Measurements from ENCODE around the gene DCLK1.

DCLK1 gene

DNA sequence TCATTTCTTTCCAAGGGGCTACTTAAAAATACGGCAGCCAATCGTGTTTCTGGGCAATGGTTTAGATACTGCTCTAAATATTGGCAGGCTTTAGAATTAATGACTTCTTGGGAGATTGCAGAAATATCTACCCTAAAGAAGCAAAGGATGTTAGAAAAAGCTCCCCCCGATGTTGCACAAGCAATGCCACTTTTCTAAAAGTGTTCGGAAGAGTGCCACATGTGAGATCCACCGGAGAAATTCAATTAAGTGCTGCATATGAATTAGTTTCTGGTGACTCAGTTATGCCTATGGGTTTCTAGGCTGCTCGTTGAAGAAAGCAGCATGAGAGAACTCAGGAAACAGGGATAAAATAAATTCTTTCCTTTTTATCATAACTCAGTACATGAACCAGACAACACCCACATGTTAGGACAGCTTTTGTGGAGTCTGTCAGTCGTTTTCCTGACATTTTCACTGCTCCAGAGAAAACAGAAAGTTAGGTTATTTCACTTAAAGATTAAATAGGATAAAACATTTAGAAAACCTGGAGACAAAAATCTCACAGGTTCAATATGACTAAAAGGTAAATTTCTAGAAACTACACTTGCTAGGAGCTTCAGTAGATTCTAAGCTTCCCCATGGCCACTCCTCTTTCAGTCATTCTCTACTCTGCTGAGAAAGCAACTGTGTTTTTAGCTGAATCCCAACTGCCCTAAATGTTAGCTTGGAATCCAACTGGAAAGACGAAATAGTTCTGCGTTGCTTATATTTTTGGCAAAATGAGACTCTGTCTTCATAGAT lies 244.7 kb downstream of the DCLK1 start:
- H3K4me1 Mint-ChIP-seq (ENCODE audit: low read depth), result no peaks in the 10 kb centered on the region
- no peak for DNase-seq (ENCODE audit: low spot score)
- no peak overlapping the region for H3K4me3 Mint-ChIP-seq
- H3K9me3 Mint-ChIP-seq, result no peaks in the 10 kb centered on the region
- H3K27ac Mint-ChIP-seq, result no peak overlapping the region
- H3K27me3 Mint-ChIP-seq (ENCODE audit: low read depth), result no peaks in the 10 kb centered on the region
- H3K36me3 Mint-ChIP-seq (ENCODE audit: low read depth), result no peaks in the 10 kb centered on the region

DNA sequence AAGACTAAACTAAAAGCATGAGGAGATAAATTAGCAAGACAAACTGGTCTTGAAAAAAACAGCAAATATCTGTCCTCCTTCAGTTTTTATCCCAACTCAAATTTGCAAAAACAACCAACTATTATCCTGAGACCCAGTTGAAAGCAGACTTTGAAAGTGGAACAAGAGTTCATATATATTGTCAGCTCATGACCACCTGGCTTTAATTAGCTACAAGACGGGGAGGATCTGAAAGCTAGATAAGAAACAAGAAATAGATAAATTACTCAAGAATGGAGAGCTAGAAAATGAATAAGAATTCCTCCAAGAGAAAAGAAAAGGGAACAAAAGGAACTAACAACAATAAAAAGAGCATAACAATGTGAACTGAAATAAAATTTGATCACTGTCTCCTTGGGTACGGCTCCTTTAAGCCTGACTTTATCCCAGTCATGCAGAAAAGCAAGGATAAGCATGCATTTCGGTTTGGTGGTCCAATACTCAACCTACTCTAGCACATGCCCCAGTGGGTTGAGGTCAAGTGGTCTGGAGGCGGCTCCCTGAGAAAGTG lies 246.9 kb downstream of the DCLK1 start:
- Mint-ChIP-seq H3K36me3 (ENCODE audit: low read depth) (no peaks in the 10 kb centered on the region), H3K9me3 (no peaks in the 10 kb centered on the region), H3K4me3 (no peak overlapping the region), H3K27ac (no peak overlapping the region), H3K4me1 (ENCODE audit: low read depth) (no peaks in the 10 kb centered on the region), H3K27me3 (ENCODE audit: low read depth) (no peaks in the 10 kb centered on the region)
- DNase-seq (ENCODE audit: low spot score), result no peak

DNA sequence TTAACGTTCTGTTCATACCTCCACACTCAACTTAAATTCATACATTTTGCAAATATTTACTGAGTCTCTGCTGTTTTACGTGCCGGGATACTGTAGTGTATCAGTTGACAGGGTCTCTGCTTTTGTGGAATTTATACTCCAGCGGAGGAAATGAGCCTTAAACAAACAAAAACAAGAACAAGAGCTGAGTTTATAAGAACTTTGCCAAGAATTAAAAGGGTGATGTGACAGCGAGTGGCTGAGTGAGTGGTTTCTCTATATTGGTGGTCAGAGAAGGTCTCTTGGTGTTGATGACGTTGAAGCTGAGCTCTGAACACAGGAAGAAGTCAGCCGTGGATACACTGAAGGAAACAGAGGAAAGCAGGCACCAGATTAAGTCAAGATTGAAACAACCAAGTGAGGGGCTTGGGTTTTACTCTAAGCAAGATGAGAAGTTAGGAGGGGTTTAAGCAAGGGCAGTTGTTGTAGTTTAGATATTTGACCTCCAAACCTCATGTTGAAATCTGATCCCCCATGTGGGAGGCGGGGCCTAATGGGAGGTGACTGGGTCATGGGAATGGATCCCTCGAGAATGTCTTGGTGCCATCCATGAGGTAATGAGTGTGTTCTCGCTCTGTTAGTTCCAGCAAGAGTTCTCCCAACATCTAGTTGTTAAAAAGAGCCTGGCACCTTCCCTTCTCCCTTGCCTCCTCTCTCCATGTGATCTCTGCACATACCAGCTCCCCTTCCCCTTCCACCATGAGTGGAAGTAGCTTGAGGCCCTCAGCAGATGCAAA lies 248.3 kb downstream of the DCLK1 start:
- Mint-ChIP-seq H3K27ac (no peak overlapping the region), H3K4me1 (ENCODE audit: low read depth) (no peaks in the 10 kb centered on the region)
- DNase-seq (ENCODE audit: low spot score), result no peak

DNA sequence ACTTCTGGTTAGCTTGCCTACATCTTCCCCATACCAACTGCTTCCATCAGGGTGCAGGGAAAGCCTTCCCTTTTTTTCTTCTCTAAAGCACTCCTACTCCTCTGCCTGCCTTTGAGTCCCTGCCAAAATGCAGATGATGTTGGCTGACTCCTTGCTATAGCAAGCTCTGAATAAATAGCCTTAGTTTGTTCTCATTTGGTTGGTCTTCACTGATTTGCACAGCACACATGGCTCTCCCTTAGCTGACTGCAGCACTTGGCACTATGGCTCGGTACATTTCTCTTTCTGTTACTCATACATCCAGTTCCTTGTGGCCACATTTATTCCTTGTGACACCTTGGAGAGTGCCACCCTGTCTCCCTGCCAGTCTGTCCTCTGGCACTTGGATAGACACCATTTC lies 249.8 kb downstream of the DCLK1 start:
- H3K4me3 Mint-ChIP-seq, result no peak overlapping the region

More for the DNA sequence above, 248.3 kb downstream of the DCLK1 start:
- no peaks in the 10 kb centered on the region for H3K27me3 Mint-ChIP-seq (ENCODE audit: low read depth)
- no peaks in the 10 kb centered on the region for H3K36me3 Mint-ChIP-seq (ENCODE audit: low read depth)
- no peaks in the 10 kb centered on the region for H3K9me3 Mint-ChIP-seq
- H3K4me3 Mint-ChIP-seq, result no peak overlapping the region

DNA sequence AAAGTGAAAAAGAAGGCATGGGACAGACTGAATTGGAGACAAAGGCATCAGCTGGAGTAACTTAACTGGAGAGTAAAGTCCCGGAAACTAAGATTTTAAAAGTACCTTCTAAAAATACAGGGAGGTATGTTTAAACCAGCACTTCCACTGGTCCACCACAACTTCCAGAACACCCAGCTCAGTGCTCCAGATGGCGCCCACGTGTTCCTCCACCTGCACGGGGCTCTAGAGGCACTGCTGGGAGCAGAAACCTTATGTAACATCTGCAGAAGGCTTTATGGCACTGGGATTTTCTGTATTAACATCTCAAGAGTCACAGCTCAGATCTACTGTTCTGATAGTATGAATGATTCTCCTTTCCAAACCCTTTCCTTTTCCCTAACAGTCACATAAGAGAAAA lies 252.1 kb downstream of the DCLK1 start:
- DNase-seq (ENCODE audit: low spot score), result no peak
- H3K36me3 Mint-ChIP-seq (ENCODE audit: low read depth), result no peaks in the 10 kb centered on the region
- no peak overlapping the region for H3K4me3 Mint-ChIP-seq
- H3K9me3 Mint-ChIP-seq, result no peaks in the 10 kb centered on the region
- no peaks in the 10 kb centered on the region for H3K27me3 Mint-ChIP-seq (ENCODE audit: low read depth)
- H3K4me1 Mint-ChIP-seq (ENCODE audit: low read depth), result no peaks in the 10 kb centered on the region
- H3K27ac Mint-ChIP-seq, result no peak overlapping the region

More for the DNA sequence above, 249.8 kb downstream of the DCLK1 start:
- Mint-ChIP-seq H3K36me3 (ENCODE audit: low read depth) (no peaks in the 10 kb centered on the region), H3K9me3 (no peaks in the 10 kb centered on the region), H3K27ac (no peak overlapping the region), H3K27me3 (ENCODE audit: low read depth) (no peaks in the 10 kb centered on the region), H3K4me1 (ENCODE audit: low read depth) (no peaks in the 10 kb centered on the region)
- DNase-seq (ENCODE audit: low spot score), result no peak

DNA sequence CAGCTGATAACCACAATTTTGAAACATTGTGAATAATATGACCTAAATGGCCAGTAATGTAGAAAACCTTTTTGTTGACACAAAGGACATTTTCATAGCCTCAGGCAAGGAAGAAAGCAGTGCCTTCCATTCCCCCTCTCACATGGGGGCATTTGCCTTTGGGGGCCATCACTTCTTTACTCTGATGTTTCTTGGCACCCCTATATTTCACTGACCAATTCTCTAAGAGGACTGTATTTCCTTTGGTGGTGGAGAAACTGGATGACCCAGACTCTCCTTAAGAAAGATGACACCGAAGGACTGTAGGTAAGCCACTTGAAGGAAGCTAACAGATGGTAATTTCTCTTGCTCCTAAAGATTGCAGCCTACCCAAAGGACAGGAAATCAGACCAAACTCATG lies 254.6 kb downstream of the DCLK1 start:
- Mint-ChIP-seq H3K9me3 (no peaks in the 10 kb centered on the region), H3K4me1 (ENCODE audit: low read depth) (no peaks in the 10 kb centered on the region), H3K36me3 (ENCODE audit: low read depth) (no peaks in the 10 kb centered on the region), H3K27ac (no peak overlapping the region), H3K4me3 (no peak overlapping the region), H3K27me3 (ENCODE audit: low read depth) (no peaks in the 10 kb centered on the region)
- DNase-seq (ENCODE audit: low spot score), result no peak

DNA sequence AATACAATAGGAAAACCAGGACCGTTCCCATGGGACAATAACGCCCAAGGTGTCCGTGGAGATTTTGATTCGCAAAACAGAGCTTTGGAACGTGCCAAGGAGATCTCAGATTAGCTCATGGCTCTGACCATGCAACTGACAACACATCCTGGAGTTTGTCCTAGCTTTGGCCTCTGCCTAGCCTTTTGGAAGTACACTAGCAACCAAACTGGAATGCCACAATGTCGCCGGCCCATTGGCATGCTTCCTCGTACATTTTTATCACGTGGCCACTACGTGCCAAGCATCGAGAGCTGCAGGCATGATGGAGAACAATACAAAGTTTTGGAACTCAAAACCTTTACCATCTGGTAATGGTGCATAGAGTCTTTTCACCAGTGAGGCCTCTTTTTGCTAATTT lies 256.5 kb downstream of the DCLK1 start:
- no peak for DNase-seq (ENCODE audit: low spot score)
- Mint-ChIP-seq H3K4me3 (no peak overlapping the region), H3K9me3 (no peaks in the 10 kb centered on the region), H3K4me1 (ENCODE audit: low read depth) (no peaks in the 10 kb centered on the region), H3K36me3 (ENCODE audit: low read depth) (no peaks in the 10 kb centered on the region), H3K27me3 (ENCODE audit: low read depth) (no peaks in the 10 kb centered on the region), H3K27ac (no peak overlapping the region)

DNA sequence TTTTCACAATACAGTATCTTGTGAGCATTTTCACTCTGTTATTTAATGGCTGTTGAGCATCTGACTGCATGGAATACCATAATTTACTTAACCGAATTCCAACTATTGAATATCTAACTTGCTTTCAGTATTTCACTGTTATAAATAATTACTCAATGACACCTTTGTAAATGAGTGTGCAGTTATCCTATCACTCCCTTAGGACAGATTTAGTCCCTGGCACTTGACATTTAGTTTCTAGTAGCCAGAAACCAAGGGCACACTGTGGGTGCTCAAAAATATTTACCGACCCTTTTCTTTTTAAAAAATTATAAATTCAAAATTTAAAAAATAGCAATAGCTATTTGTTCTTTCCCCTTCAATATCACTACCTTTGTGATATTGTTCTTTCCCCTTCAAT lies 258.8 kb downstream of the DCLK1 start:
- Mint-ChIP-seq H3K4me3 (no peak overlapping the region), H3K9me3 (no peaks in the 10 kb centered on the region), H3K4me1 (ENCODE audit: low read depth) (no peaks in the 10 kb centered on the region), H3K36me3 (ENCODE audit: low read depth) (no peaks in the 10 kb centered on the region), H3K27ac (no peak overlapping the region), H3K27me3 (ENCODE audit: low read depth) (no peaks in the 10 kb centered on the region)
- no peak for DNase-seq (ENCODE audit: low spot score)

DNA sequence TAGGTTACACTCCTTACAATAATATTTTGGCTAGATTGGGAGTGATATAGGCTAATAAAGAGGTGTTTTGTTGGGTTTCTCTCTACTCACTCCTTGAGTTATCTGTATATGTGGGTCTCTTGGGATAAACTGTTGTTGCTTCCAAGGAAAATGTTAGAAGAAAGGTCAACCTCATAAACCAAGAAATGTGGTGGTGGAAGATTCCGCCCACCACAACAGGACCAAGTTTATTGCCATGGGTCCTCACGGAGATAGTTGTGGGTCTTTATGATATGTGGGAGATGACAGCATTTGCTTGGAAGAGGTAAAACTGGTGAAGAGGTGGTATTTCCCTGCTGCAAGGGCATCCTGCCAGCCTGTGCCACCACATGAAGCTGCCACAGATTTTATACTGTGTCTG lies 259.6 kb downstream of the DCLK1 start:
- H3K36me3 Mint-ChIP-seq (ENCODE audit: low read depth), result no peaks in the 10 kb centered on the region
- no peaks in the 10 kb centered on the region for H3K4me1 Mint-ChIP-seq (ENCODE audit: low read depth)
- no peaks in the 10 kb centered on the region for H3K27me3 Mint-ChIP-seq (ENCODE audit: low read depth)
- H3K27ac Mint-ChIP-seq, result no peak overlapping the region
- no peak overlapping the region for H3K4me3 Mint-ChIP-seq
- H3K9me3 Mint-ChIP-seq, result no peaks in the 10 kb centered on the region
- no peak for DNase-seq (ENCODE audit: low spot score)

DNA sequence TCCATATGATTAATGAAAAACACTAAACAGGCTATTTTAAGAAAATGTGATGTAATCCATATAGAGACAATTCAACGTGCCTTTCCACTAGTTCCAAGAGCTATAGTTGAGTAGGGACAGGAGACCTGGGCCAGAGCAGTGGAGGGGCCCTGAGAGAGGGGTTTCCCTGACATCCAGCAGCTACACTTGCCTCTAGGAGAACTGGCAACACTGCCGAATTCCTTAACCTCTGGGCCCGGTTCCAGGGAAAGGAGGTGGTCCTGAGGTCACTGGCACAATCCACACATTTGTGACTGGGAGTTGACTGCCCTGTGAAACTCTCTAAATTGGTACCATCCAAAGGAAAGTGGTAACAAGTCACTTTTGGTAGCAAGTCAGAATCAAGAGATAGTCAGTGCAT lies 264.4 kb downstream of the DCLK1 start:
- H3K27me3 Mint-ChIP-seq (ENCODE audit: low read depth), result no peaks in the 10 kb centered on the region
- no peak overlapping the region for H3K4me3 Mint-ChIP-seq
- no peaks in the 10 kb centered on the region for H3K36me3 Mint-ChIP-seq (ENCODE audit: low read depth)
- H3K9me3 Mint-ChIP-seq, result no peaks in the 10 kb centered on the region
- no peak for DNase-seq (ENCODE audit: low spot score)
- H3K4me1 Mint-ChIP-seq (ENCODE audit: low read depth), result no peaks in the 10 kb centered on the region
- H3K27ac Mint-ChIP-seq, result no peak overlapping the region

DNA sequence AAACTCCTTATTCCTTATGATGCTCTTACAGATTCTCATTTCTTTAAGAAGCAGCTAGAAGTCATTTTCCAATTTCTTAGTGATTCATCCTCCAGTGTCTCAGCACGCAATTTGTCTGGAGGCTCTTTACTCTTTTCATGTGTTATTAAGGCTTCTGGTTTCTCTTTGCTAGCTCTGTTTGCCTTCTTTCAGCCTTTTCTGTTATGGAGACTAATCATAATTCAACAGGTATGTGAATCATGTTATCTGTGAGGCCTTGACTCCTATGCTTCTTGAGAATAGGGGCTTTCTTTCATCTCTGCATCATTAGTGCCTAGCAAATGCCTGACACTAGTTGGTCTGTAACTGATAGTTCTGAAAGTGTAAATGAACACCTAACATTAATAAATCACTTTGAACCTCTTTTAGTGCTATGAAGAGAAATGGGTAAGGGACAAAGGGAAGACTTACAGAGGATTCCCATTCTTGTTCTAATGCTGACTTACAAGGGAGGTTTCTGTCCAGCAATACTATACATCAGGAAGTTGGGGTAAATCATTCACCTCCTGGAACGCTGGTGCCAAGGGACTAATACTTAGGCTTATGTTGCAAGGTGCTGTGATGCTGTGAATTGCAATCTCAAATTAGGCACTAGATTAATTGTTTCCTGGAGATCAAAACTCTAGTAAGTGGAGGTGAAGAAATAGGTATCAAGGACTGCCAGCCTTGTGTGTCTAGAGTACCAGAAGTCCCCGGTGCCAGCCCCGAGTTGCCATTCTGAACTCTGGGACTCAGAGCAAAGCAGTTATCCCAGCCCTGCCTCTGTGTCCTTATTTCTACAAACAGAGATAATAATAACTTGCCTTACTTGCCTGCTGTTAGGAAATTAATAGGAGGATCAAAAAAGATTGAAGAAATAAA lies 265.6 kb downstream of the DCLK1 start:
- Mint-ChIP-seq H3K9me3 (no peaks in the 10 kb centered on the region), H3K4me3 (no peak overlapping the region), H3K4me1 (ENCODE audit: low read depth) (no peaks in the 10 kb centered on the region), H3K27me3 (ENCODE audit: low read depth) (no peaks in the 10 kb centered on the region), H3K27ac (no peak overlapping the region), H3K36me3 (ENCODE audit: low read depth) (no peaks in the 10 kb centered on the region)
- DNase-seq (ENCODE audit: low spot score), result no peak

DNA sequence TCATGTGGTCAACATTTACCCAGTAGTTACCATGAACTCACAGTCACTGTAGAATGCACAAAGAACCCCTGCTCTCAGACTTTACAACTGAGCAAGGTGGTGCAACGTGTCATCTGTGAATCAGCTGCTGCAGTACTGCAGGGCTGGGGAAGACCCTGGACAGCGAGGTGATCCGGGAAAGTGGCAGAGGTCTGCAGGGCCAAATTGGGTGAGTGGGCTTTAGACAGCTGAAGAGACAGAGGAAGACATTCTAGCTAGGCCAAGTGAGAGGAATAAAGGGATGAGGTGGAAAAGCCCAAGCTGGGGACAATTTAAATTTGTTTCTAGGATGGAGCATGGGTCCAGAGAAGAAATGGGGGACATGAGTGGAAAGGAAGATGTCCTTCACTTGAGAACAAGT lies 270.5 kb downstream of the DCLK1 start:
- Mint-ChIP-seq H3K27me3 (ENCODE audit: low read depth) (peaks cover 4% of the 10 kb centered on the region), H3K36me3 (ENCODE audit: low read depth) (no peaks in the 10 kb centered on the region), H3K9me3 (peaks cover 3% of the 10 kb centered on the region), H3K27ac (no peak overlapping the region), H3K4me1 (ENCODE audit: low read depth) (no peaks in the 10 kb centered on the region), H3K4me3 (no peak overlapping the region)
- DNase-seq (ENCODE audit: low spot score), result no peak

DNA sequence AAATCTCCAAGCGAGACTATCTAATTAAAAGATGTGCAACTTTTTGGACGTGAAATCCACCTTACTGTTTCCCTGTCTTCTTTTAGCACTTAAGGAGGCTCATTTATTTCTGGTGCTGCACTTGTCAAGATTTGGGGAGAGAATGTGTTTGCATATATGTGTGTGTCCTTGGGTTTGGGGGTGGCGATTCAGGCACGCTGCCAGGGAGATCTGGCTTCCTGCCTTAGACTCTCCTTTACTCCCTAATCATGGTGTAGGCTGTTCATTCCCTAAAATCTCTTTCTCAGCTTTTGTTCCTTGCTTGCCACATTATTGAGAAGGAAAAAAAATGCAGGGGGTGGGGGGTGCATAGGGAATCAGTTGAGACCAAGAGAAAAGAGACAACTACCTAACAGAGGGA lies 271.2 kb downstream of the DCLK1 start:
- Mint-ChIP-seq H3K27me3 (ENCODE audit: low read depth) (peaks cover 4% of the 10 kb centered on the region), H3K9me3 (peaks cover 3% of the 10 kb centered on the region), H3K4me3 (no peak overlapping the region), H3K27ac (no peak overlapping the region), H3K36me3 (ENCODE audit: low read depth) (no peaks in the 10 kb centered on the region), H3K4me1 (ENCODE audit: low read depth) (no peaks in the 10 kb centered on the region)
- DNase-seq (ENCODE audit: low spot score), result no peak

DNA sequence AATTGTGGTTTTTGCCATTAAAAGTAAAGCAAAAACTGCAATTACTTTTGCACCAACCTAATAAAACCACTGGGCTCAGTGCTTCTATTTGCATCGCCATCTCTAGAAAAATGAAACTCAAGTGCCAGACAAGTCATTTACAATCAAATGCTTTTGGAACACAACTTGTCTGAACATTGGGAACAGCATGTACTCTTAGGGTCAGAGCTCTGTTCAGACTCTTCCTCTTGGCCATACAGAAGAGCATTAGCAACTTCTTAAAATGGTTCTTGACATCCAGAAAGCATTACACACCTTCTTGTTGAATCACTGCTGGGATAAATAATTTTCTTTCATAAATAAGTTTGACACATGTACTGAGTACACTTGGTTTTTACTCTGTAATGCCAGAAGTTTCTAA lies 272.5 kb downstream of the DCLK1 start:
- H3K36me3 Mint-ChIP-seq (ENCODE audit: low read depth), result no peaks in the 10 kb centered on the region
- H3K9me3 Mint-ChIP-seq, result peaks cover 3% of the 10 kb centered on the region
- peaks cover 7% of the 10 kb centered on the region for H3K27me3 Mint-ChIP-seq (ENCODE audit: low read depth)
- no peak overlapping the region for H3K4me3 Mint-ChIP-seq
- no peak for DNase-seq (ENCODE audit: low spot score)
- H3K27ac Mint-ChIP-seq, result no peak overlapping the region
- no peaks in the 10 kb centered on the region for H3K4me1 Mint-ChIP-seq (ENCODE audit: low read depth)
